GM19468 (cell line): ENCODE measurements around the gene KRT10.
"Not testable (repeated sequence)": the region's sequence is repeated elsewhere in the genome, so short reads cannot be mapped to it uniquely, and the experiment has no call there.

Experiments used
- ATAC-seq: cut with Tn5 transposase; IDR thresholded peaks from one replicate; pipeline ENCODE4 v1.9.1; 2021; ENCODE audit warnings: mild to moderate bottlenecking, moderate library complexity, moderate number of reproducible peaks; ENCODE audit not compliant: unreplicated experiment; ENCODE audit errors: extremely low read depth

The KRT10 gene

GRCh38 chr17:40836020-40836419 lies 13.6 kb upstream of the KRT10 start:
- ATAC-seq: no peak

GRCh38 chr17:40833882-40834281 lies 11.5 kb upstream of the KRT10 start:
- no peak for ATAC-seq

- no peak for ATAC-seq
Measured at GRCh38 chr17:40832840-40833239, 10.4 kb upstream of the KRT10 start.

GRCh38 chr17:40830085-40830776 lies 7.8 kb upstream of the KRT10 start:
- ATAC-seq: no peak

GRCh38 chr17:40828454-40829044 lies 6.1 kb upstream of the KRT10 start:
- no peak for ATAC-seq

- ATAC-seq: no peak
Measured at GRCh38 chr17:40827746-40828453, 5.5 kb upstream of the KRT10 start.

GRCh38 chr17:40825599-40825998 lies 3.2 kb upstream of the KRT10 start:
- no peak for ATAC-seq

GRCh38 chr17:40824015-40824832 lies 1.8 kb upstream of the KRT10 start:
- no peak for ATAC-seq

GRCh38 chr17:40821536-40821935 lies 878 bp downstream of the KRT10 start:
- ATAC-seq: no peak

GRCh38 chr17:40820228-40820838 lies 2.1 kb downstream of the KRT10 start:
- ATAC-seq: no peak

GRCh38 chr17:40819528-40820125 lies 2.8 kb downstream of the KRT10 start:
- ATAC-seq: no peak

- peak; percentile 59 for ATAC-seq
Measured at GRCh38 chr17:40818733-40819527, 3.5 kb downstream of the KRT10 start.

GRCh38 chr17:40818343-40818732 lies 4.1 kb downstream of the KRT10 start:
- ATAC-seq: no peak

GRCh38 chr17:40817103-40817682 lies 5.2 kb downstream of the KRT10 start:
- no peak for ATAC-seq

- ATAC-seq: no peak
Measured at GRCh38 chr17:40816569-40816968, 5.8 kb downstream of the KRT10 start.

- no peak for ATAC-seq
Measured at GRCh38 chr17:40815381-40815780, 7.0 kb downstream of the KRT10 start.

GRCh38 chr17:40814657-40815056 lies 7.8 kb downstream of the KRT10 start:
- ATAC-seq: not testable (repeated sequence)

GRCh38 chr17:40813804-40814203 lies 8.6 kb downstream of the KRT10 start:
- no peak for ATAC-seq

GRCh38 chr17:40812639-40813038 lies 9.8 kb downstream of the KRT10 start:
- ATAC-seq: no peak
